Osteoblast (primary cell): ENCODE data around the gene TMEM141. TPM values are rescaled to one million over a fixed set of nuclear protein-coding genes. Genes with fewer than 3 reads are reported as not detected.
A peak's percentile ranks its signal among the peaks of the same experiment; 100 is the strongest.

Source experiments
- DNase-seq: peaks from one replicate; pipeline ENCODE4 v3.0.0; 2011; ENCODE audit warnings: low spot score, mixed read lengths; ENCODE audit not compliant: insufficient read length; ENCODE audit errors: missing footprints
- H2AFZ ChIP-seq: 2 replicates; pipeline ENCODE4 v1.6.0; 2011; ENCODE audit warnings: mild to moderate bottlenecking, low read length
- H3K27ac ChIP-seq: 2 replicates; pipeline ENCODE4 v1.5.1; 2011; ENCODE audit warnings: mild to moderate bottlenecking, low read depth, low read length, moderate library complexity
- H3K27me3 ChIP-seq: 2 replicates; pipeline ENCODE4 v1.6.0; 2012; ENCODE audit warnings: mild to moderate bottlenecking, control low read depth, inconsistent platforms, low read length, moderate library complexity; ENCODE audit not compliant: insufficient read depth
- H3K36me3 ChIP-seq: 2 replicates; pipeline ENCODE4 v1.5.1; 2011; ENCODE audit warnings: mild to moderate bottlenecking, low read length, control low read depth, moderate library complexity; ENCODE audit not compliant: insufficient read depth
- H3K4me1 ChIP-seq: 2 replicates; pipeline ENCODE4 v1.5.1; 2011; ENCODE audit warnings: mild to moderate bottlenecking, low read length, control low read depth, moderate library complexity; ENCODE audit not compliant: insufficient read depth
- H3K4me2 ChIP-seq: 2 replicates; pipeline ENCODE4 v1.6.0; 2011; ENCODE audit warnings: mild to moderate bottlenecking, low read length; ENCODE audit not compliant: insufficient read depth
- H3K4me3 ChIP-seq: fragments of 200-600 bp; sonication (generic); 3 replicates; pipeline ENCODE4 v1.5.1; 2012; ENCODE audit warnings: mild to moderate bottlenecking, low read length, inconsistent platforms; ENCODE audit not compliant: insufficient read depth
- H3K79me2 ChIP-seq: 2 replicates; pipeline ENCODE4 v1.6.0; 2012; ENCODE audit warnings: mild to moderate bottlenecking, low read length, control low read depth, inconsistent platforms; ENCODE audit not compliant: insufficient read depth
- H3K9me3 ChIP-seq: 2 replicates; pipeline ENCODE4 v1.5.1; 2011; ENCODE audit warnings: low read depth, low read length, control low read depth
- H4K20me1 ChIP-seq: 2 replicates; pipeline ENCODE4 v1.6.0; 2012; ENCODE audit warnings: mild to moderate bottlenecking, low read length, control low read depth; ENCODE audit not compliant: insufficient read depth
- CTCF ChIP-seq: IDR thresholded peaks from 2 replicates; pipeline ENCODE4 v1.5.1; 2011; ENCODE audit warnings: mild to moderate bottlenecking, low read depth, low read length, moderate library complexity; ENCODE audit errors: extremely low read depth
- total RNA-seq: library from RNA; depleted of rRNA; stranded (reverse); fragments of >200 nt; gene quantifications from 2 replicates; pipeline ENCODE4 v1.2.3, GENCODE V29; 2012

The TMEM141 gene
- total RNA-seq, 1 donor, result 39.8 TPM

GRCh38 chr9:136748666-136749611, 42.2 kb upstream of the TMEM141 start:
- TF ChIP-seq CTCF, result no peak
- Histone ChIP-seq H3K36me3 (no peaks in the 10 kb centered on the region), H3K4me1 (no peaks in the 10 kb centered on the region), H3K9me3 (peaks cover 2% of the 10 kb centered on the region), H4K20me1 (no peaks in the 10 kb centered on the region), H2AFZ (no peak overlapping the region), H3K27me3 (peaks cover 2% of the 10 kb centered on the region), H3K4me2 (no peak overlapping the region), H3K27ac (no peak overlapping the region), H3K79me2 (no peaks in the 10 kb centered on the region), H3K4me3 (no peak overlapping the region)
- DNase-seq, result peak; percentile 83

GRCh38 chr9:136750526-136750925, 40.6 kb upstream of the TMEM141 start:
- no peaks in the 10 kb centered on the region for H3K36me3 ChIP-seq
- no peaks in the 10 kb centered on the region for H3K79me2 ChIP-seq
- no peak overlapping the region for H2AFZ ChIP-seq
- H3K27ac ChIP-seq, result no peak overlapping the region
- no peak for TF ChIP-seq CTCF
- H3K4me1 ChIP-seq, result no peaks in the 10 kb centered on the region
- H3K9me3 ChIP-seq, result peaks cover 4% of the 10 kb centered on the region
- DNase-seq, result peak; percentile 85
- H4K20me1 ChIP-seq, result no peaks in the 10 kb centered on the region
- H3K4me2 ChIP-seq, result no peak overlapping the region
- H3K27me3 ChIP-seq, result peaks cover 2% of the 10 kb centered on the region
- H3K4me3 ChIP-seq, result no peak overlapping the region

- no peak overlapping the region for H2AFZ ChIP-seq
- H3K36me3 ChIP-seq, result no peaks in the 10 kb centered on the region
- H3K27ac ChIP-seq, result no peak overlapping the region
- H3K4me1 ChIP-seq, result no peaks in the 10 kb centered on the region
- peaks cover 7% of the 10 kb centered on the region for H3K9me3 ChIP-seq
- no peak overlapping the region for H3K4me2 ChIP-seq
- no peak overlapping the region for H3K4me3 ChIP-seq
- peak; percentile 75 for DNase-seq
- H3K27me3 ChIP-seq, result peaks cover 2% of the 10 kb centered on the region
- no peaks in the 10 kb centered on the region for H3K79me2 ChIP-seq
- no peak for TF ChIP-seq CTCF
- H4K20me1 ChIP-seq, result no peaks in the 10 kb centered on the region
Observed at GRCh38 chr9:136751244-136751643, 39.9 kb upstream of the TMEM141 start.

- H3K4me1 ChIP-seq, result no peaks in the 10 kb centered on the region
- H3K79me2 ChIP-seq, result no peaks in the 10 kb centered on the region
- no peak for DNase-seq
- H3K27ac ChIP-seq, result no peak overlapping the region
- no peak for TF ChIP-seq CTCF
- peaks cover 8% of the 10 kb centered on the region for H3K9me3 ChIP-seq
- H4K20me1 ChIP-seq, result no peaks in the 10 kb centered on the region
- no peak overlapping the region for H2AFZ ChIP-seq
- H3K27me3 ChIP-seq, result peaks cover 2% of the 10 kb centered on the region
- no peak overlapping the region for H3K4me2 ChIP-seq
- no peaks in the 10 kb centered on the region for H3K36me3 ChIP-seq
- H3K4me3 ChIP-seq, result no peak overlapping the region
Observed at GRCh38 chr9:136751814-136752213, 39.3 kb upstream of the TMEM141 start.
